SK-MEL-5 (cell line): Measurements from ENCODE around the gene MYORG. TPM values are rescaled to one million over a fixed set of nuclear protein-coding genes. Genes with fewer than 3 reads are reported as not detected.

Experiments used
- DNase-seq: peaks from one replicate; pipeline ENCODE4 v3.0.0-alpha.2; 2016; ENCODE audit warnings: low read depth, low spot score
- in situ Hi-C: cut with HindIII; loops from 2 replicates; pipeline ENCODE4 v1.10.0; 2016; ENCODE audit warnings: low sequenced_read_pairs, high pct_unique_total_duplicates, low pct_unique_long_range_greater_than_20kb
- polyA plus RNA-seq, 2 experiments: library from polyadenylated mRNA; depleted of rRNA; stranded (reverse); fragments of >200 nt; gene quantifications; 2 replicates each; pipeline ENCODE4 v1.2.3, GENCODE V29; 2015
- total RNA-seq: library from RNA; depleted of rRNA; stranded (reverse); fragments of >200 nt; shearing (Covaris generic); gene quantifications from 2 replicates; pipeline ENCODE4 v1.2.3, GENCODE V29; 2014; rRNA removed

Gene MYORG
- 0.43 and 0.66 TPM in 2 replicates for total RNA-seq
- polyA plus RNA-seq (2015; cell fraction: cytosol; rRNA removed) = 1.4 and 2.2 TPM in 2 replicates
- polyA plus RNA-seq (2015; cell fraction: nucleus; rRNA removed) = 0.56 TPM in 1 of 2 replicates, not detected in the other

GRCh38 chr9:34376596-34377403 is at the start of gene MYORG:
Gene MYORG, minus strand, starts transcription at chr9:34376898. Its CDS starts 3,955 bp downstream, at chr9:34372943.
- in situ Hi-C loops = no loop called here
- DNase-seq = peak; percentile 92

- peak; percentile 13 for DNase-seq
- in situ Hi-C loops = no loop called here
Measured at GRCh38 chr9:34419716-34420504, 43.2 kb upstream of the MYORG start.

- in situ Hi-C loops = no loop called here
- no peak for DNase-seq
Measured at GRCh38 chr9:34417734-34418133, 41.0 kb upstream of the MYORG start.

DNA sequence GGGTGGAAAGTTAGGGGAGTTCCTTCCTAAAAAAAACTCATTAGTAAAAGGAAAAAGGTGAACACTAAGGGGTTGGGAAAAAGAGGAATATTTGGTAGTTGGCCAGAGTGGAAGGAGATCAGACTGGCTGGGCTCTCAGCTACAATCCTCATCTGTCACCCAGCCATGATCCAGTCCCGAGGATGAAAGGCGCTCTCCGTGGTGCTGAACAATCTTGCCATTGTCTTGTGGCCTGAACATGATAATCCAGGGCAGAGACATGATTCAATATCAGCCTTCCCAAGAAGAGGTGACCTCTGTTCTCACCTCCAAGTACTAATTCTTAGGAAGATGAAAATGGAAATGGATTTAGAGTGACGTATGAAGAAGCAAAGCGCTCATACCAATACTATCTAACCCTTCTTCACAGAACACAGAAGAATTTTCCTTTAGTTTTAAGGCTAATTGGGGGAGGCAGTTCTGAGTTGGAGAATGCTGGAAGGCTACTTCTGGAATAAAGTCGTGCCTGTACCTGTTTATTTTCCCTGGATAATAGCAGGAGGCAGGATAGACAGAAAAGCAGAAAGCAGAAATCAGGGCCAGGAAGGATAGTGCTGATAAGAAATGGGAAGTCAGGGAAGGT is 36.6 kb upstream of the MYORG start:
- in situ Hi-C loops = no loop called here
- DNase-seq = peak; percentile 31

- in situ Hi-C loops = no loop called here
- DNase-seq = no peak
Measured at GRCh38 chr9:34412336-34412735, 35.6 kb upstream of the MYORG start.

DNA sequence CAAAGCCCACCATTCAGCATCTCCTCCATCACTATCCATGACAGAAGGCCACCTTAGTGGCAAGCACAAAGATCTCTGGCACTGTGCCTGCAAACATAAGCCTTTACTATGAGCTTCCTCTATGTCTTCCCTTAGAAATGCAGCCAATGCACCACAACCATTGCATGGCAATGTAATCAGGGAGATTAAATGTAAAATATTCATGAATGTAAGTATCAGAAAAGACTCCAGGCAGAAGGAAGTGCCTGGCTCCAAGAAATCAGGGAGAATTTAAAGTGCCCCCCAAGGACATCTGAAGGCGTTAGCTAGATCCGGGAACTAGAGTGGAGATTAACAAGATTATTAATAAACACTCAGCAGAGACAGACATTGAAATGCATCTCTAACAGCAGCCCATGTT is 32.5 kb upstream of the MYORG start:
- in situ Hi-C loops = no loop called here
- DNase-seq = no peak

- in situ Hi-C loops = no loop called here
- DNase-seq = no peak
Measured at GRCh38 chr9:34408173-34408572, 31.5 kb upstream of the MYORG start.

- DNase-seq = no peak
- in situ Hi-C loops = no loop called here
Measured at GRCh38 chr9:34406219-34406618, 29.5 kb upstream of the MYORG start.

GRCh38 chr9:34405719-34406118 is 29.0 kb upstream of the MYORG start:
- in situ Hi-C loops = no loop called here
- DNase-seq = no peak

DNA sequence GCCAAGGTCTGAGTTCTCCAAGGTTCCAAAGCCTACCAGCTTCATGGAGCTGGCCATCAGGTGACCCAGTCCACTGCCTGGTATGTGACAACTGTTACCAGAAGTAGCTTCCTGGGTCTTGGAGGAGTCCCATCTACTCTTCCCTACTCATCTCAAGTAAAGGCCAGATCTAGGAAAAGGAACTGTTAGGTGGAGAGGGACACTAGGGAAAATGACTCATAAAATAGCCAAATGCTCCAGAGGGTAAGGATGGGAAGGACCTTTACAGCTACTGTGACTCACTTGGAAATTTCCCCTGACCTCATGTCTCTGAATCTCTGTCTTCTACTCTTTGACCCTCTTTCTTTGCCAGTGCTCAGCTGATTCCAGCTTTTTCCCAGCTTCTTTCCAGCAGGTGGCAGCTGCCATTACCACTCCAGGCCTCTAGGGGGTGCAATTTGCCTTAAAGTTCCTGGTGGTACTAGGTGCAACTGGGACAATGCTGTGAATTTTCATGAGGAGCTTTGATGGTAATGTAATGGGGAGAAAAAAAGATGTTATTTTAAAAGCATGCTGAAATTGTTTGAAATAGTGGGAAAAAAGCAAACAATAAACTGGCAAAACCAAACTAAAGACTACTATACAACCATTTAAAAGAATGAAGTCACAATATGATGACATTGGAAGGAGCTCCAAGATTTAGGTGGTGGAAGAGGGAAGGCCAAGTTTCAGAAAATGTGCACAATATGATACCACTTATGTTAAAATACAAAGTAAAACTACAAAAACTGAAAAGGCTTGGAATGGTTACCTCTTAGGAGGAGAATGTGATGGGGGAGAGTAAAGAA is 27.1 kb upstream of the MYORG start:
- DNase-seq = peak; percentile 71
- in situ Hi-C loops = no loop called here

GRCh38 chr9:34400686-34401602 is 24.2 kb upstream of the MYORG start:
- in situ Hi-C loops = no loop called here
- DNase-seq = no peak

DNA sequence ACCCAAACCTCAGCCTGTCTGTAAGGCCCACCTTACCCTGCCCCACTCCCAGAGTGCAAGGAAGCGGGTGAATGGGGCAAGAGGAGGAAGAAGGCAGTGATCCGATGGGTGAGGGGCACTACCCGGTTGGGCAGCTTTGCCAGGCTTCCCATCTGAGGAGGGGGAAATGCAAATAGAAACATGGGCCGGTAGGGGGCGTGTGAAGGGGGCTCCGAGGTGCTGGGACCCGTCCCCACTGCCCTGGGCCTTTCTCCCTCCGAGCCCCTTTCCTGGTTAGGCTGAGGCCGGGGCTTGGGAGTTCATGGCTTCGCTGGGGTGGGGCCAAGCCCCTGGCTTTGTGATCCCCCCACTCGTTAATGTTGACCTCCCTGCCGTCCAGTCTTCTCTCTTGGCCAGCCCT is 23.6 kb upstream of the MYORG start:
- in situ Hi-C loops = no loop called here

DNA sequence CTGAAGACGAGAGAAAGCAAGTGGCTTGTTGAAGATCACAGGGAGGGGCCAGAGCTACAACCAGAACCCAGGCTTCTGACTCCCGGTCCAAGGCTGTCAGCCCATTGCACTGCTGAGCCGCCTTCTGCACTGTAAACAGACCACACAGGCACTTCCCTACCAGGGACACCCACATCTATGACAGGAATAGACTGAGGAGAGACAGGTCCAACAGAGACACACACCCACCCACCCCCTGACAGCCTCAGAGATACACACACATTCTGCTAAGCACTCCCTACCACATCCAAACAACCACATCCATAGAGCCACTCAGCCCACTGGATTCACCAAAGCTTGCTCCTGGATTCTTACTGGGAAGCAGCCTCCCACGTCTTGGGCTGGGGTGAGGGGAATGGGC is 23.0 kb upstream of the MYORG start:
- in situ Hi-C loops = no loop called here
- no peak for DNase-seq

More for the DNA sequence above, 23.6 kb upstream of the MYORG start:
- no peak for DNase-seq

GRCh38 chr9:34398875-34399274 is 22.2 kb upstream of the MYORG start:
- in situ Hi-C loops = no loop called here
- DNase-seq = no peak

DNA sequence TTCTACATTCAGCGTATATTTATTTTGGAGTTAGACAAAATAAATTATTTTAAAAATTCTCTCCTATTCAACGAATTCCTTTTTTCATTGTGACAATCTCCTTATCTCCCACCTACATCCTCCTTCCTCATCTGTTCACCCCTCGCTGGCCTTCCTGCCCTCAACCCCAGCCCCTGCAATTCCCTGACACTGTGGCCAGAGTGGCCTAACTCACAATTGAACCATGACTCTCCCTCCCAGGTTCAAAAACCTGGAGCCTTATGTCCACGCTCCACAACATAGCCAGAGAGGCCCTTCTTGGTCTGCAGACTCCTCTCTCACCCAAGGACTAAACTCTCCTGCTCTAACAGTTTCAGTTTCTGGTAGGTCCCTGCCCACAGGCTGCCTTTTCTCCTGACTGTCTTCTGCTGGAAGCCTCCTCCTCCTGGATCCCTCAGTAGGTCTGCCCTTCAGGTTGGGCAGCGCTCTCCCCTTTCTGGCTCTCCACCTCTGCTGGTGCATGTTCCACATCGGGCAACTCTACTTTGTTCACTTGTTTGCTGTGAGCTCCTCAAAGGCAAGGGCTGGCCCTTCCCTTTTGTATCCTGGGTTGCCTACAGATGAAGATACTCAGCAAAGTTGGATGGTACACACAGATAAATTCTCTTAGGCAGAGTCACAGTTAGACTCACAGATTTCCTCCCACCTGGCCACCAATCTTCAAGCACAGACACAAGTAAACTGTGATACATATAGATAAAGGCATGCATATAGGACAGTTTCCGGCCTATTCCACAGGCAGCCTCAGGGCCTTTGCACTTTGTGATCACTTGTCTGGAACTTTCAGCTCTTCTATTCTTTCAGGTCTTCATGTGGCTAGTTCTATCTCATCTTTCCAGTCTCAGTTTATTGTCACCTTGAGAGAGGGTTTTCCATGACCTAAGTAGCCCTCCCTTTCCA is 19.8 kb upstream of the MYORG start:
- DNase-seq = no peak
- in situ Hi-C loops = no loop called here
